ENCODE results near the gene PEA15.

The PEA15 gene

GRCh38 chr1:160239582-160240299 lies 34.6 kb downstream of the PEA15 start:
- DNase-seq (ENCODE audit: low spot score) = no peak

GRCh38 chr1:160243767-160244166 lies 38.6 kb downstream of the PEA15 start:
- no peak for DNase-seq (ENCODE audit: low spot score)

GRCh38 chr1:160244209-160244608 lies 39.0 kb downstream of the PEA15 start:
- no peak for DNase-seq (ENCODE audit: low spot score)

GRCh38 chr1:160245434-160245833 lies 40.2 kb downstream of the PEA15 start:
- no peak for DNase-seq (ENCODE audit: low spot score)

- DNase-seq (ENCODE audit: low spot score) = no peak
These were observed 41.9 kb downstream of the PEA15 start for GRCh38 chr1:160247053-160247452.

- no peak for DNase-seq (ENCODE audit: low spot score)
These were observed 45.8 kb downstream of the PEA15 start for GRCh38 chr1:160251011-160251410.

GRCh38 chr1:160251687-160252526 lies 46.7 kb downstream of the PEA15 start:
- DNase-seq (ENCODE audit: low spot score) = peak; percentile 61

GRCh38 chr1:160255781-160256300 lies 50.7 kb downstream of the PEA15 start:
- DNase-seq (ENCODE audit: low spot score) = no peak

- DNase-seq (ENCODE audit: low spot score) = no peak
These were observed 51.3 kb downstream of the PEA15 start for GRCh38 chr1:160256396-160257046.

GRCh38 chr1:160257411-160258015 lies 52.3 kb downstream of the PEA15 start:
- no peak for DNase-seq (ENCODE audit: low spot score)

- DNase-seq (ENCODE audit: low spot score) = no peak
These were observed 53.1 kb downstream of the PEA15 start for GRCh38 chr1:160258177-160258798.

- DNase-seq (ENCODE audit: low spot score) = peak; percentile 15
These were observed 55.5 kb downstream of the PEA15 start for GRCh38 chr1:160260406-160261382.

GRCh38 chr1:160261556-160261892 lies 56.3 kb downstream of the PEA15 start:
- peak; percentile 54 for DNase-seq (ENCODE audit: low spot score)

- DNase-seq (ENCODE audit: low spot score) = peak; percentile 80
These were observed 57.0 kb downstream of the PEA15 start, which contains the start of gene DCAF8 for GRCh38 chr1:160261893-160262794. Gene DCAF8 (minus strand): TSS chr1:160262549. CDS start chr1:160244008, 18,541 bp downstream.

GRCh38 chr1:160264795-160265307 lies 59.7 kb downstream of the PEA15 start:
- no peak for DNase-seq (ENCODE audit: low spot score)

All from HuH-7 (cell line).